ENCODE data around the gene EXOSC5. TPM values are rescaled to one million over a fixed set of nuclear protein-coding genes. Genes with fewer than 3 reads are reported as not detected.

EXOSC5 gene
- total and polyA plus RNA-seq, 2 donors (not counting 1 experiment from before 2014, with no cell fraction given), result 14.1 to 41.4 TPM

DNA sequence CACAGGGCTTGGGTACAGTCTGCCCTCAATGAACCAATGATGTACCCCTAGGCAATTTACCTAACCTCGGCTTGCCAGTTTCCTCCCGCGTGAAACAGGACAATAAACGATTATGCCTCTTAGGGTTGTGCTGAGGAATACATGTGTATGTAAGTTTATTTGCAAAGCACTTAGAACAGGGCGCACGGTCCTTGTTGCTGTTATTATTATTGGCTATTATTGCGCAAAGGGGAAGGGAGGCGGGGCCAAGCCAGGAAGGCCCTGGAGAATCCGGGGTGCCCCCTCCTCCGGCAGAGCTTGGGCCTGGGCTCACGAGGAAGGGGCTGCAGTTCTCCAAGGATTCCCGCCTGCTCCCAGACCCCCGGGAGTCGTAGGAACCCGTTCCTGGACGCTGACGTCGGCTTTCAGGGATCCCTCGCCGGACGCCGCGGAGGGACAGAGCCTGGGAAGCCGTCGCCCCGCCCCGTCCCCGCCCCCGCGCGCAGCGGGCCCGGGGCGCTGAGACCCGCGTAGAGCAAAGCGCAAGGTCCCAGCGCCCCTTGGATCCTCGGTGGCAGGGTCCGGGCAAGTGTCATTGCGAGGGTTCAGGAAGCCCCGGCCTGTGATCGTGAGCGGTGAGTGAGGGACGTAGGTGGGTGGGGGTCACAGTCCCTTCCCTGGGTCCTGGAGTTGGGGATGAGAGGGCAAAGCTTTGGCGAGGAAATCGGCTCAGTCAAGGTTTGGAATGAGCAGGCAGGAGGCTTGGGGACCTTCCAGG is 20.7 kb downstream of the EXOSC5 start, which contains the start of gene TMEM91:
Gene TMEM91, plus strand, starts transcription at position 293 of the 757 bp plus-strand sequence. CDS start 1,777 bp downstream, outside the sequence.
- Histone ChIP-seq H4K20me1 (ENCODE audit: control insufficient read depth, insufficient read depth, low read length, poor library complexity, severe bottlenecking) (no peaks in the 10 kb centered on the region), H3K36me3 (replicated peaks in 1 of 2; ENCODE audit: control extremely low read depth in 1 of 2, control insufficient read depth in 1 of 2, extremely low read depth in 1 of 2, insufficient read depth in 2 of 2, low read length in 1 of 2) (no peaks in the 10 kb centered on the region), H3K4me3 (ENCODE audit: control extremely low read depth in 1 of 5, extremely low read depth in 1 of 5, insufficient read depth in 1 of 5, low read depth in 2 of 5, low read length in 4 of 5) (peak within 1 kb of the TSS; percentile 48 to 67 (median 60)), H3K27ac (ENCODE audit: low read length in 2 of 2) (no peak within 1 kb of the TSS), H3K9me3 (ENCODE audit: control extremely low read depth in 1 of 3, control insufficient read depth in 2 of 3, insufficient read depth in 1 of 3, low read length in 2 of 3) (no peaks in the 10 kb centered on the region), H3K79me2 (ENCODE audit: control insufficient read depth, insufficient read depth, low read length) (peaks cover 13% of the 10 kb centered on the region), H2AFZ (ENCODE audit: insufficient read depth, low read depth, low read length, poor library complexity, severe bottlenecking) (peak within 1 kb of the TSS; percentile 79), H3K4me1 (ENCODE audit: control insufficient read depth in 2 of 2, insufficient read depth in 2 of 2, low read length in 2 of 2) (peaks cover 12 to 24% of the 10 kb centered on the region in 2 donors), H3K27me3 (replicated peaks in 1 of 4; ENCODE audit: control extremely low read depth in 1 of 4, control insufficient read depth in 3 of 4, insufficient read depth in 4 of 4, low read length in 3 of 4) (no peaks in the 10 kb centered on the region), H3K4me2 (replicated peaks; ENCODE audit: low read depth, low read length, poor library complexity, severe bottlenecking) (peak within 1 kb of the TSS; percentile 82), H3K9ac (ENCODE audit: low read length) (peak within 1 kb of the TSS; percentile 59)
- Mint-ChIP-seq H3K4me1 (peaks cover 23% of the 10 kb centered on the region), H3K9me3 (ENCODE audit: insufficient read depth) (no peaks in the 10 kb centered on the region), H3K27ac (peak within 1 kb of the TSS; percentile 39), H3K4me3 (peak within 1 kb of the TSS; percentile 71), H3K27me3 (no peaks in the 10 kb centered on the region)
- peak; percentile 34 for ATAC-seq (ENCODE audit: low read depth)
- ChIA-PET POLR2A (no interaction called here), CTCF (interaction anchor here (0.7 kb wide), 1 partner anchor 11 kb away, joined by 3 read pairs; no protein-coding TSS in a partner anchor)
- intact Hi-C loops (cut with micrococcal nuclease), result no loop called here
- TF ChIP-seq, protein P1, sequence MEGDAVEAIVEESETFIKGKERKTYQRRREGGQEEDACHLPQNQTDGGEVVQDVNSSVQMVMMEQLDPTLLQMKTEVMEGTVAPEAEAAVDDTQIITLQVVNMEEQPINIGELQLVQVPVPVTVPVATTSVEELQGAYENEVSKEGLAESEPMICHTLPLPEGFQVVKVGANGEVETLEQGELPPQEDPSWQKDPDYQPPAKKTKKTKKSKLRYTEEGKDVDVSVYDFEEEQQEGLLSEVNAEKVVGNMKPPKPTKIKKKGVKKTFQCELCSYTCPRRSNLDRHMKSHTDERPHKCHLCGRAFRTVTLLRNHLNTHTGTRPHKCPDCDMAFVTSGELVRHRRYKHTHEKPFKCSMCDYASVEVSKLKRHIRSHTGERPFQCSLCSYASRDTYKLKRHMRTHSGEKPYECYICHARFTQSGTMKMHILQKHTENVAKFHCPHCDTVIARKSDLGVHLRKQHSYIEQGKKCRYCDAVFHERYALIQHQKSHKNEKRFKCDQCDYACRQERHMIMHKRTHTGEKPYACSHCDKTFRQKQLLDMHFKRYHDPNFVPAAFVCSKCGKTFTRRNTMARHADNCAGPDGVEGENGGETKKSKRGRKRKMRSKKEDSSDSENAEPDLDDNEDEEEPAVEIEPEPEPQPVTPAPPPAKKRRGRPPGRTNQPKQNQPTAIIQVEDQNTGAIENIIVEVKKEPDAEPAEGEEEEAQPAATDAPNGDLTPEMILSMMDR (IDR thresholded peaks at IDR 0.05), result no peak
- no peak for TF ChIP-seq EZH2 (IDR thresholded peaks at IDR 0.05; ENCODE audit: borderline replicate concordance, insufficient read depth, low read depth, low read length, poor library complexity, severe bottlenecking)
- DNase-seq, result no peak
- 9% methylated on average over 44 of the region's 47 CpGs for WGBS (ENCODE audit: insufficient coverage)

DNA sequence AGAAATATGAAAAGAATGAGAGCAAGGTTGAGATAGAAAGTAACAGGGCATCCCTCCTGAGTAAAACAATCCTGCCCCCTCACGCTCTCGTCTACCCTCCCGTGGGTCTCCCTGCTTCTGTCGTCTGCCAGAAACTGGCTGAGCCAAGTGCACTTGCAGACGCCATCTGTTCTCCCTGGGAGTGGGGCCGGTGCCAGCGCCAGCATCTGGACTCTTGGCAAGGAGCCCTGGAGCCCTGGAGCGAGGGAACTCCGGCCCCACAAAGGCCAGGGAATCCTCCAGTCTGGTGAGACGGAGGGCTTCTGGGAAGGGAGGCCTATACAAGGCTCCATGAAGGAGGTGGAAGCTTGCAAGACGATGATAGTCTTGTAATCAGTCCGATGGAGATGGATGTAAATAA is 23.2 kb downstream of the EXOSC5 start:
- Histone ChIP-seq H4K20me1 (ENCODE audit: control insufficient read depth, insufficient read depth, low read length, poor library complexity, severe bottlenecking) (no peaks in the 10 kb centered on the region), H3K4me3 (ENCODE audit: control extremely low read depth in 1 of 5, extremely low read depth in 1 of 5, insufficient read depth in 1 of 5, low read depth in 2 of 5, low read length in 4 of 5) (no peak overlapping the region), H3K9me3 (ENCODE audit: control extremely low read depth in 1 of 3, control insufficient read depth in 2 of 3, insufficient read depth in 1 of 3, low read length in 2 of 3) (no peaks in the 10 kb centered on the region), H3K4me2 (replicated peaks; ENCODE audit: low read depth, low read length, poor library complexity, severe bottlenecking) (no peak overlapping the region), H2AFZ (ENCODE audit: insufficient read depth, low read depth, low read length, poor library complexity, severe bottlenecking) (no peak overlapping the region), H3K27me3 (replicated peaks in 1 of 4; ENCODE audit: control extremely low read depth in 1 of 4, control insufficient read depth in 3 of 4, insufficient read depth in 4 of 4, low read length in 3 of 4) (no peaks in the 10 kb centered on the region), H3K4me1 (ENCODE audit: control insufficient read depth in 2 of 2, insufficient read depth in 2 of 2, low read length in 2 of 2) (peaks cover 12 to 24% of the 10 kb centered on the region in 2 donors), H3K27ac (ENCODE audit: low read length in 2 of 2) (no peak overlapping the region), H3K79me2 (ENCODE audit: control insufficient read depth, insufficient read depth, low read length) (peaks cover 20% of the 10 kb centered on the region), H3K36me3 (replicated peaks in 1 of 2; ENCODE audit: control extremely low read depth in 1 of 2, control insufficient read depth in 1 of 2, extremely low read depth in 1 of 2, insufficient read depth in 2 of 2, low read length in 1 of 2) (no peaks in the 10 kb centered on the region), H3K9ac (ENCODE audit: low read length) (no peak overlapping the region)
- POLR2A ChIA-PET, result no interaction called here
- TF ChIP-seq, protein P1 (IDR thresholded peaks at IDR 0.05), result no peak
- TF ChIP-seq EZH2 (IDR thresholded peaks at IDR 0.05; ENCODE audit: borderline replicate concordance, insufficient read depth, low read depth, low read length, poor library complexity, severe bottlenecking), result no peak
- peaks cover 23% of the 10 kb centered on the region for H3K4me1 Mint-ChIP-seq
- H3K27me3 Mint-ChIP-seq, result no peaks in the 10 kb centered on the region
- no peak overlapping the region for H3K4me3 Mint-ChIP-seq
- WGBS (ENCODE audit: insufficient coverage), result 98% methylated on average over 7 of the region's 12 CpGs
- no peak for DNase-seq
- no peaks in the 10 kb centered on the region for H3K9me3 Mint-ChIP-seq (ENCODE audit: insufficient read depth)
- H3K27ac Mint-ChIP-seq, result no peak overlapping the region
- no peak for ATAC-seq (ENCODE audit: low read depth)
- intact Hi-C loops (cut with micrococcal nuclease), result no loop called here
- CTCF ChIA-PET, result no interaction called here
